Measurements from ENCODE around the gene SERGEF.
"Not testable (repeated sequence)": the region's sequence is repeated elsewhere in the genome, so short reads cannot be mapped to it uniquely, and the experiment has no call there.

The SERGEF gene

GRCh38 chr11:17922416-17922788 lies 90.4 kb downstream of the SERGEF start:
- H3K4me3 ChIP-seq (ENCODE audit: low read length): no peak overlapping the region
- DNase-seq (ENCODE audit: low read depth, low spot score): no peak

GRCh38 chr11:17921659-17922415 lies 91.0 kb downstream of the SERGEF start:
- DNase-seq (ENCODE audit: low read depth, low spot score): no peak
- no peak overlapping the region for H3K4me3 ChIP-seq (ENCODE audit: low read length)

GRCh38 chr11:17918049-17918605 lies 94.7 kb downstream of the SERGEF start:
- no peak overlapping the region for H3K4me3 ChIP-seq (ENCODE audit: low read length)
- DNase-seq (ENCODE audit: low read depth, low spot score): no peak

- DNase-seq (ENCODE audit: low read depth, low spot score): no peak
- no peak overlapping the region for H3K4me3 ChIP-seq (ENCODE audit: low read length)
Observed at GRCh38 chr11:17917556-17917955, 95.3 kb downstream of the SERGEF start.

DNA sequence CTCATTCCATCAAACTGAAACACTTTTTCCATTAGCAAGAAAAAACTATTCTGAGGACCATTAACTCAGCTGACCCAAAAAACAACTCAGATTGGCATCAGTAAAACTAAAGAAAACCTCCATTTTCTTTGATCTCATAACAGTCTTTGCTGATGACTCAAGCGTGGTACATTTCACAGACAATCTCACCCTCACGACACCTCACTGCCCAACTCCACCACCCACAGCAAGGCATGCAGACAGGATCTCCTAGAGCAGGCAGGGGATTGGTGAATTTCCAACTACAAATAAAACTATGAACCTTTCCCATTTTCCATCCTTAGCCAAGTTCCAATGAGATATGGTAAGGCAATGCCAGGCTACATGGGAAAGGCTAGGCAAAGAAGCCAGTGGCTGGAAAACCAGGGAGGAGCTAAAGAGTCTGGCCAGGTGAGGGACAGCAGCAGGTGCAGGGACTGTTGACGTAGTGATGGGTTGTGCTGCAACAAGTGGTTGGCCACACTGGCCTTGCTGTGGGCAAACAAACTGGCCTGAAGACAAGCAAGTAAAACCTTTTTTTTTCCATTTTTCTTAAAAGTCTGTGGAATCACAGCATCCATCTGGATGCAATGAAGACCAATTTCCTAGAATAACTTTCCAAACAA lies 97.2 kb downstream of the SERGEF start:
- H3K4me3 ChIP-seq (ENCODE audit: low read length): no peak overlapping the region
- no peak for DNase-seq (ENCODE audit: low read depth, low spot score)

DNA sequence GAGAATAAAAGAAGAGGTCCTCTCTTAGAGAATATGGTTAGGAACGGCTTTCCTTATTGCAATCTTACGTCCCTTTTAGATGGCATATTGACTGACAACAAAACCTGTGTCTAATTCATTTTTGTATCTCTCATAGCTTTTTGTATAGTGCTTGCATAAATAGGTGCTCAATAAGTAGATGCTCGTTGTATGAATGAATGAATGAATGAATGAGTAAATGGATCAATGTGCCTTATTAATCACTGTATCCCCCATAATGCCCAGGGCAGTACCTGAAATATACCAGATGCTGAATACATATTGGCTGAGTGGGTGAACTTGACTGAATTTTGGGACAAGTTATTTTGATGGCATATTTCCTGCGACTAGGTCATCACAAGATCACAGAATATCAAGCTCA lies 97.9 kb downstream of the SERGEF start:
- DNase-seq (ENCODE audit: low read depth, low spot score): no peak
- H3K4me3 ChIP-seq (ENCODE audit: low read length): no peak overlapping the region

- H3K4me3 ChIP-seq (ENCODE audit: low read length): no peak overlapping the region
- no peak for DNase-seq (ENCODE audit: low read depth, low spot score)
Observed at GRCh38 chr11:17907046-17907445, 105.8 kb downstream of the SERGEF start.

DNA sequence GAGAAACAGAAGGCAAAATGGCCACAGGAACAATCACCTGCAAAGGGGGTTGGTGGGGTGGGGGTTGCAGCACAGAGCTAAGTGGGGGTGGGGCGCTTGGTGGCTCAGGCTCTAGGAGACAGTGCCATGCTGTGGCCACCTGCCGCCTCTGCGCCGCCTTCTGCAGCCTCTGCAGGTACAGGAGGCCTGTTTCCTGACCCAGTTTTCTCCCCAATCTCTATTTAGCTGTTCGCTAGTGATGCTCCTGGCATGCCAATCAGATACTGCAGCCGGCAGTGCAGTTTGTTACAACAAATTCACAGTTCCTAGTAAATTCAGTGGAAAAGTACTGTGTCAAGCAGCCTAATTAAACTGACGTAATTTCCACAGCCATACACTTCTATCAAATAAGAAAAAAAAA lies 106.4 kb downstream of the SERGEF start:
- H3K4me3 ChIP-seq (ENCODE audit: low read length): no peak overlapping the region
- peak; percentile 10 for DNase-seq (ENCODE audit: low read depth, low spot score)

GRCh38 chr11:17905477-17905876 lies 107.4 kb downstream of the SERGEF start:
- no peak for DNase-seq (ENCODE audit: low read depth, low spot score)
- H3K4me3 ChIP-seq (ENCODE audit: low read length): no peak overlapping the region

DNA sequence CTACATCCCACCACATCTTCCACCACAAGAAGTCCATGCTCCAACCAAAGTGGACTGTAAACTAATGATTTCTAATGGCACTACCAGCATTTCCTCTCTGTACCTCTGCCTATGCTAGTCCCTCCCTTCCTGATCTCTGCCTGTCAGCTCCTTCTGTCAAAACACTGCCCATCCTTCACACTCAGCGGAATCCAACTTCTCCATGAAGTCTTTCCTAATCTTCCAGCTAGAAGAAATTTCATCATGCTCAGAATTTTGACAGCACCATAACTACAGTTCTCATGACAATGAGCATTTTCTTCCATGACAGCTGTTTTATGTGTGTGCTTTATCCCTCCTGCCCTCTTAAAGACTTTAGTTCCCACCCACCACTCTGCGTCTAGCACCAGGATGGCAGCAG lies 111.4 kb downstream of the SERGEF start:
- no peak overlapping the region for H3K4me3 ChIP-seq (ENCODE audit: low read length)
- DNase-seq (ENCODE audit: low read depth, low spot score): no peak

GRCh38 chr11:17898782-17899181 lies 114.1 kb downstream of the SERGEF start:
- DNase-seq (ENCODE audit: low read depth, low spot score): no peak
- H3K4me3 ChIP-seq (ENCODE audit: low read length): no peak overlapping the region

- no peak for DNase-seq (ENCODE audit: low read depth, low spot score)
Observed at GRCh38 chr11:17898071-17898470, 114.8 kb downstream of the SERGEF start.

DNA sequence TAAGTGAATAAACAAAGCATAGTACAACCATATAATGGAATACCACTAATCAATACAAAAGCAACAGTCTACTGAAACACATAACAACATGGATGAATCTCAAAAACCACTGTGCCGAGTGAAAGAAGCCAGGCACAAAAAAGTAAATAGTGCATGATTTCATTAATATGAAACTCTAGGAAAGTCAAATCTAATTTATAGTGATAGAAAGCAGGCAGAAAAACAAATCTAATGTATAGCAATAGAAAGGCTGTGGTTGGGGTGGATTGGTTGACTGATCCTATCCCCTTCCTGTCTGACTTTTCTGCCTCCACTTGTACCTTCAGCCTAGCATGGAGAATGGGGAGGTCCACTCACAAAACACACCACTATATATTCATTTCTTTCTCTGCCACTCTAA lies 115.4 kb downstream of the SERGEF start:
- no peak overlapping the region for H3K4me3 ChIP-seq (ENCODE audit: low read length)
- no peak for DNase-seq (ENCODE audit: low read depth, low spot score)

More at GRCh38 chr11:17898071-17898470, 114.8 kb downstream of the SERGEF start:
- no peak overlapping the region for H3K4me3 ChIP-seq (ENCODE audit: low read length)

- not testable (repeated sequence) for DNase-seq (ENCODE audit: low read depth, low spot score); H3K4me3 ChIP-seq (ENCODE audit: low read length)
Observed at GRCh38 chr11:17896496-17897151, 116.2 kb downstream of the SERGEF start.

DNA sequence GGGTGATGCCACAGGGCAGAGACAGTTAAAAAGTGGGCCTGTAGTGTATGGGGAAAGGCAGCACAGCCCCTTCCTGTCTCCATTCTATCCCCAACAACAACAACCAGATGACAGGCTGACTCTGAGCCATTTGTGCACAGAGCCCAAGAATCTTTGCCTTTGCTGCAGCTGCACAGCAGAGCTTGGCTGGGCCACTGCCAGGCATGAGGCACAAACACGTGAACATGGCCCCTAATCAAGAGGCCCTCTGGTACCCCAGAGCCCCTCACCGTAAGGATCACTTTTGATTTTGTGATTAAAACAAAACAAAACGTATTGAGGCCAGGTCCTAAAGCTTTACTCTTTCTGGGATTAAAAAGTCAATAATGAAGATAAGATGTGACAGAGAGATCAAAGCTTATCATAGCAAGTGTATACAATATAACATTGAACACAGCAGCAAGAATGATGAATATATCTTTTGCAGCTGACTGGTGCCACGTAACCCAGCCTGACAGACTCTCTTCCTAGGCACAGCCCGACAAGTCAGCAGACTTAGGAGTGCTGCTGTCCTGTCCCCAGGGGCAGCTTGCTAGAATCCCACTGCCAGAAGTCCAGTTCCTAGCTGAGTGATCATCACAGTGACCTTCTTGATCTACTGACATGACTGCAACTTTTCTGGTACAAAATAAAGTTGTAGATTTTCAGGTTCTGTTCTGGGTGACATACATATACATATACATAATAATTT lies 117.8 kb downstream of the SERGEF start:
- no peak for DNase-seq (ENCODE audit: low read depth, low spot score)
- H3K4me3 ChIP-seq (ENCODE audit: low read length): no peak overlapping the region

DNA sequence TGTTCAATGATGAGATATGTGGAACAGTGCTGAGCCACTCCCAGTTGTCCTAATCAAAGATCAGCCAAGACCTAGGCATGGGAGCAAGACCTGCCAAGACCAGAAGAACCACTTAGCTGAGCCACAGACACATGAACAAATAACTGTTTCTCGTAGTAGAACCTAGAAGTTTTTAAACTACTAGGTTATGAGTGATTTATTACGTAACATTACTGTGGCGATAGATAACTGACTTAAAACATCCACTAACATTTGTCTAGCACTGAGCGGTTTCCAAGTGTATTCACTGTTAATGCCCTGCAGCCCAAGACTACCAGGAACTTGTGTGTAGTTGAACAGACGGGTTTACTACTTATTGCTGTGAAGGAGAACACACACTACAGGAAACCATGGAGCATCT lies 120.4 kb downstream of the SERGEF start:
- DNase-seq (ENCODE audit: low read depth, low spot score): no peak

GRCh38 chr11:17890325-17890724 lies 122.5 kb downstream of the SERGEF start:
- no peak overlapping the region for H3K4me3 ChIP-seq (ENCODE audit: low read length)
- DNase-seq (ENCODE audit: low read depth, low spot score): no peak

More for the DNA sequence above, 120.4 kb downstream of the SERGEF start:
- no peak overlapping the region for H3K4me3 ChIP-seq (ENCODE audit: low read length)

DNA sequence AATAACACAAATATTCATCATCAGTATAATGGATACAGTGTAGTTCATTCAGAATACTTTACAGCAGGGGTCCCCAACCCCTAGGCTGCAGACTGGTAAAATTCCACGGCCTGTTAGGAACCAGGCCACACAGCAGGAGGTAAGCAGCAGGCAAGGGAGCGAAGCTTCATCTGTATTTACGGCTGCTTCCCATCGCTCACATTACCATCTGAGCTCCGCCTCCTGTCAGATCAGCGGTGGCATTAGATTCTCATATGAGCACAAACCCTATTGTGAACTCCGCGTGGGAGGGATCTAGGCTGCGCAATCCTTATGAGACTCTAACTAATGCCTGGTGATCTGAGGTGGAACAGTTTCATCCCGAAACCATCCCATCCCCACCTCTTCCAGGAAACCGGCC lies 125.1 kb downstream of the SERGEF start:
- DNase-seq (ENCODE audit: low read depth, low spot score): no peak
- no peak overlapping the region for H3K4me3 ChIP-seq (ENCODE audit: low read length)

GRCh38 chr11:17883946-17884345 lies 128.9 kb downstream of the SERGEF start:
- no peak for DNase-seq (ENCODE audit: low read depth, low spot score)
- H3K4me3 ChIP-seq (ENCODE audit: low read length): no peak overlapping the region

Data from Jurkat, Clone E6-1 (cell line).